GM21367 (cell line): ENCODE data around the gene VIPR2.

Source experiments
- ATAC-seq: cut with Tn5 transposase; IDR thresholded peaks from one replicate; pipeline ENCODE4 v1.9.1; 2021; ENCODE audit not compliant: unreplicated experiment

VIPR2 gene

DNA sequence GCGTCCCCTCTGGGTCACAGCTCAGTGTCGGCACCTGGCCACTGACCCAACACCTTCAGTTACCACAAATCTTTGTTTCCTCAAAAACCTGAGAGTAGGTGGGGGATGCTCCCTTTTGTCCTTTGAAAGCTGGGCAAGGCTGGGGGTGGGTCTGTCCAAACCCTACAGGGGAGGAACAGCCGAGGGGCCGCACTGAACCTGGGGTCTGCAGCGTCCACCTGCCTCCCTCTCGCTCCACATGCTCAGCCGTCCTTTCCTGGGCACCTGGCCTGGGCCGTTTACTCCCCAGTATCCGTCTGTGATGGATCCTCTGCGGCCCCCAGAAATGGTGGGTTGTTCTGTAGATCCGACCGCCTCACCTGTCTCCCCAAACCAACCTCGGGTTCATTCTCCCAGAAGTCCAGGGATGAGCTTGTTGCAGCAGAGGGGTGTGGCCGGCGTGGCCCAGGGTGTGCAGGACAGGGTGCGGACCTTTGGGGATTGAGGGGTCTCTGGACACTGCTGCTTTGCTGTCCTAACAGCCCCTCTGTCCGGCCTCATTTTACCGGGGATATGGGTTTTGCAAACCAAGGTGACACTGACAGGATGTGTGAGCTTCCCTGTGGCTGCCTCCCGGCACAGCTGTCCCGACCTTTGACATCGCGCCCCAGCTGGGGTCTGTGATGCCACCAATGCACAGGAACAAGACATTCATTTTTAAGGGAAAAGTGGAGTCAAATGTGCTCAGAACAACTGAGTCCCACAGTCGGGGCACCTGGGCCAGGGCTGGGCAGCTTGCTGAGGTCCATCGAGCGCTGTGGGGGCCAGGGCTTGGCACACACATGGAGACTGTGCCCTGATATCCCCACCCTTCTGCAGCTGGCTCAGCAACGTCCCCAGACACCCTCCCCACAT lies 115.9 kb downstream of the VIPR2 start:
- ATAC-seq = no peak

DNA sequence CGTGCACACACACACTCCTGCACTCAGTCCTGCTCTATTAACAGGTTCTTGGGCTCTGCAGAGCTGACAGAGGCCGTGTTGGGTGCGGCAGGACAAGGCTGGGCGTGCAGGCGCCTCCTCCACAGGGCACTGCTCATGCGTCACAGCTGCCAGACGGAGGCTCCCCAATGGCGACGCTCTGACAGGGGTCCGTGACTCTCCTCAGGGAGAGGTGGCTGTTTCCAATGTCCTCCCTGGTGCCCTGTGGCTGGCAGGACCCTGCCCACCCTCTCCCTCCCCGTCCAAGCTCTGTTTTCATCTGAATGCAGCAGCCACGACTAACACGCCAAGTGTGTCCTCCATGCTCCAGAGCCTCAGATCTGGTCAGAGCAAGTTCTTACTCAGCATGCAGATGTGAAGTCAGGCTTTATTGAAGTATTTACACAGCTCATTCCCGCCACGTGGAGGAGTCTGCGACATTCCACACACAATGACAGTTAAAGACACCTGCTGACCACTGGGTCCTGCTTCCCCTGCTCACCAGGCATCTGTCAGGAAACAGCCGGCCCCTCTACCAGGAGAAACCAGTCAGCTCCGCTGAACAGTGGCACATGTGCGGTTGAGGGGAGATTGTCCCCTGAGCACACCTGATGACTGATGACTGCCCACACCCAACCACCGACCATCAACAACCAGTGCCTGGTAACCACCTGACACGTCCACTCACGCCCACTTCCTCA lies 116.7 kb downstream of the VIPR2 start:
- ATAC-seq = no peak

DNA sequence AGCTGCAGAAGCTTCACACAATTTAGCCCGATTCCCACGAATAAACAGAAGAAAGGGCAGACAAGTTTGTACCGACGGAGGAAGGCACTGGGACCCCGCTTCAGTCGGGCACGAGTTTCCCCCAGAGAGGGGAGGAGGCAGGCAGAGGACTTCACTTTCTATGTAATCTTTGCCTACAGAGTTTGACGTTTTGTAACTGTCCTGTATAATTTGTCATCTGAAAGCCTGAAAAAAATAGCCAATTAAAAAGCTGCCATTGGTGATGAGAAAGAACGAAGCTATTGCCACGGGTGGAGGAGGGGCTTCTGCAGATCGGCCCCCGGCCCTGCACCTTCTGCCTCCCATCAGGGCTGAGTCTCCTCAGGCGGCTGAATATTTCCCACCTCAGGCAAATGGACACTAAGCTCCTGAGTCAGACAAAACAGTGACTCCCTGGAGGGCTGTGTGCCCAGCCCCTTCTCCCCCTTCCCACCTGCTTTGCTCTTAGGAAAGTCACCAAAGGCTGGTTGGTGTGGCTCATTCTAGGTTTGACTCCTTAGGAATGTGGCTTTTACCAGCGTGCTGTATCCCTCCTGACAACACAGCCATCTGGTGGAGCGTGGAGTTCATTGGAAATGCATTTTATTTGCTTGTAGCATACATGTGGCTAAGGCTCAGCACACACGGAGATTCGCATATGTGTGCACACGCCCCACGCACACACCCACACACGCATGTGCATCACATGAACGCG lies 117.4 kb downstream of the VIPR2 start:
- no peak for ATAC-seq

DNA sequence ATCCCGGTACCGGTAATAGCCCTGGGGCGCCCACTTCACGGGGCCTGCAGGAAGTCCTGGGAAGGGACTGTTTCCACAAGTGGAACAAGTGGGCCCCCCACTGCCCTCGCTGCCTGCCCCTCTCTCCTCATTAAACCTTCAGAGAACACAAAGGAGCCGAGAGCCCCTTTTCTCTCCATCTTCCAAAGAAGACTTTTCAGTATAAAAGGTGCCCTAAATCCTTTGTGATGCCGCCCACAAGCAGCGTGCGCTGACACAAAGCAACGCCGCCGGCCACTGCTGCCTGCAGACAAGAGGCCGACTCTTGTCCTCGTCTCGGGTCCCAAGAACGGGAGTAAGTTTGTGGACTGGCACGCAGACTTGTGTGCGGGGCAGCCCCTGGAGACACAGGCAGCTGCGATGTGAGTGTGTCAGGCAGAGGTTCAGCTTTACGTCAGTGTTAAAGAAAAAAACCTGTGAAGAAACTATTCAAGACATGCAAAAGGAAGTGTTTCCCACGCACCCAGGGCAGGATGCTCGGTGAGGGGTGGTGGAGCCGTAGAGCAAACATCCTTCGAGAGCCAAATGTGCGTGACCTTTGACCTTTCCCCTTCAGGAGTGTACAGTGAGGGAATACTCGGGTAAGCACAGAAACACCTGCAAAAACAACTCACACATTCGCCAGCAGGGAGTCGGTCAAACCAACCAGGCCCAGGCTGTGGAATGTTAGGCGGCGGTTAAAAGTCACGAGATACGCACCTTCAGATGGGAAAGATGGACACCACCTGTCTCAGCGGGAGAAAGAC lies 118.2 kb downstream of the VIPR2 start:
- no peak for ATAC-seq

DNA sequence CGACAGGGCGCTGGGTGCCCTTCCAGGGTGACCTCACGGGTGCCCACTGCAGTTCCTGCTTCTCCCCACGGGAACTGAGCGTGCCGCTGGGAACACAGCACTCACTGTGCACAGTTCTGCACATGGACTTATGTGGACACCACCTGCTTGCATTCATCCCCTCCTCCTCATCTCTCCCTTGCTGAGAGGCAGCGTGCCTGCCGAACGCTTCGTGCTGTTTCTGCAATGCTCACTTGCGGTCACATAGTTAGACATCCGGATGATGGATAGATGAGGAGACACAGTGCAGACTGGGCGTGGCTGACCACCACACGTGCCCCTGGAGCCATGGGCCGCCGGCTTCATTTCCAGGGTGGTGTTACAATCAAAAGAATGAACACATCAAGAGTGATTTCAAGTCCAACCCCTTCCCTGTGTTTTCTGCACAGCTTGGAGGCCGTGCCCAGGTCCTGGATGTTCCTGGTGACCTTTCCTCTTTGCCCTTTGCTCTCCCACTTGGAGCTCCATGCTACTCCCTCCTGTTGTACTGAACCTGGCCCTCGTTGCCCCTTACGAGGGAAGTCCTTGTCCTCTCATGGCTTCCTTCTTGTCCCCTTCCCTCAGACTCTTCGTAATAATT lies 119.4 kb downstream of the VIPR2 start:
- no peak for ATAC-seq

DNA sequence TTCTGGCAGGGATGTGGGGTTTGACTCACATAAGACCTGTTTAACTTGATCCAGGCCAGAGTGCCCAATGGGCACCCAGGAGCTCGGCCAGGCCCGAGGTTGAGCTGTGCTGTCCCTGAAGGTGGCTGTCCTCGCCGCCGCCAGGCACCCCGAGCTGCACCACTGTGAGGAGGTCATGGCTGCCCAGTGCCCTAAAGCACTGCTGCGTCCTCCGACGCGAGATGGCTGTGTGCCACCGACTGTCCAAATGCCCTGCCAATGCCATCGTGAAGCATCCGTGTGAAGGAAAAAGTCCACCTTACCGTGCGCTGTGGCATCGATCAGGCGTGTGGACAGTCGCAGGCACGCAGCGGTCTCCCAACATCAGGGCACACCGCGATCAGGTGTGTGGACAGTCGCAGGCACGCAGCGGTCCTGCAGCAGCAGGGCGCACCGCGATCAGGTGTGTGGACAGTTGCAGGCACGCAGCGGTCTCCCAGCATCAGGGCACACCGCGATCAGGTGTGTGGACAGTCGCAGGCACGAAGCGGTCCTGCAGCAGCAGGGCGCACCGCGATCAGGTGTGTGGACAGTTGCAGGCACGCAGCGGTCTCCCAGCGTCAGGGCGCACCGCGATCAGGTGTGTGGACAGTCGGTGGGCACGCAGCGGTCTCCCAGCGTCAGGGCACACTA lies 120.3 kb downstream of the VIPR2 start:
- no peak for ATAC-seq

DNA sequence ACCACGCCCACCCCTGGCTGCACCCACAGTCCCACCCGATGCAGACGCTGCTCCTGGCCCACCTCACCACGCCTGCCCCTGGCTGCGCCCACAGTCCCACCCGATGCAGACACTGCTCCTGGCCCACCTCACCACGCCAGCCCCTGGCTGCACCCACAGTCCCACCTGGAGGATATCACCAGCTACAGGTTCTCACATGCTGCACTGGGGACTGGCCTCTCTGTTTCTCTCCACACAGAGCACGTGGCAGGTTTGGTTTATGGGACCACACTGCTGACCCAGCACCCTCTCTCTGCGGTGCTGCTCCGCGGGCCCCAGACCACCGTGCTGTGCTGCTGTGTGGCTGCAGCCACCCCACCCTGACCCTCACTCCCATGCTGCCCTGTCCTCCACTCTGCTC lies 120.9 kb downstream of the VIPR2 start:
- no peak for ATAC-seq

DNA sequence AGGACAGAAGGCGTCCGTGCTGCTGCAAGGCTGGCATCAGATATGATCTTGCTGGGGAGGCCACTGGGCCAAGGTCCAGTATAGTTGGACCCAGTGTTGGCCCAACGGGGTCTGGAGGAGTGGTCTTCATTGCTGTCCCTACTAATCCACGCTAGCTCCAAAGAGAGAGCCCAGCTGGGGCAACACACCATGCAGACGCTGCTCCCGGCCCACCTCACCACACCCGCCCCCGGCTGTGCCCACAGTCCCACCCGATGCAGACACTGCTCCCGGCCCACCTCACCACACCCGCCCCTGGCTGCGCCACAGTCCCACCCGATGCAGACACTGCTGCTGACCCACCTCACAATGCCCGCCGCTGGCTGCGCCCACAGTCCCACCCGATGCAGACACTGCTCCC lies 121.5 kb downstream of the VIPR2 start:
- ATAC-seq = no peak

DNA sequence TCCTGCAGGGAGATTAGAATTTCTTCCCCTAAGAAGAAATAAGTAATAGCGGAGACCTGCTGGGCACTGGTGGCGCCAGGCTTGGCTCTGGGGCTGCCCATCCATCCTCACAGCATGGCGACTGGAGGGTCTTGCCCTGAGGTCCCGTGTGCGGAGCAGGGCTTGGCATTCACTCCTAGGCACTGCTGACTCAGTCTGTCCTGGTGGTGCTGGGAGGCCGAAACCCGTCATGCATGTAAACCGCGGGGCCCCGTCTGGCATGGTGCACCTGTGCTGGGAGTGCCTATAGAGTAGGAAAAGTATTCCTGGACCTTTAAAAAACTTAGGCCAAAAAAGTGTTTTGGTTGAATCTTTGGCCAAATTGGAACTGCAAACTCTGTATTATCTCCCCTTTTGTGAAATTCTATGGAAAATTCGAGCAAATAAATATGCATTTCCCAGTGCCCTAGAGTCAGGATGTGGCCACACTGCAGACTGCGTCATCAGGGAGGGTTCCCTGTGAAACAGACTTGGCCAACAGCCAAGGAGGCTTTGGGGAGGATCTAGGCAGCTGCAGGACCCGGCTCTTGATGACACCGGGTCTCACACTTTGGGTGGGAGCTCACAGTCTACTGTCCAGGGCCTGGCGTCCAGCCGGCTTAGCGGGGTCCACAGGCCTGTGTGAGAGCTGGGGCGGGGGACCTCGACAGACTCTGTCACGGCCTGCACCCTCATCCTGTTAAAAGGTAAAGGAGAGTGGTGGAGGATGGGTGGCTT lies 122.3 kb downstream of the VIPR2 start:
- ATAC-seq = no peak

DNA sequence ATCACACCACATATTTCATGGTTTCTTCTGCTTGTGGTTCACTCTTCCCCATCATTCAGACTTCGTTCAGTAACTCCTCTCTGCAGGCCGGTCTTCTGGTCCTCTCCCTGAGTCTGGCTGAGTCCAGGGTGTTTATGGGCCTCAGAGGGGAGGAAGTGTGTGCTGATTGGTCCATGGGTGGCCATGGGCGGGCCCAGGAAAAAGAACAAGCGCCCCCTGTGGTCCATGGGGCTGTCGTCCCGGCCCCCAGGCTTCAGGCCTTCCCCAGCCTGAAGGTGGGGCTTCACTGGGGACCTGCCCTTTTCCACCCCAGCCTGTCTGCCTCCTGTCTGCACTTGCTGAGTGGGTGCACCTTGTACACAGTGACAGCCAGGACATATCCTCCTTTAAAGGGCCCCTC lies 123.7 kb downstream of the VIPR2 start:
- no peak for ATAC-seq

DNA sequence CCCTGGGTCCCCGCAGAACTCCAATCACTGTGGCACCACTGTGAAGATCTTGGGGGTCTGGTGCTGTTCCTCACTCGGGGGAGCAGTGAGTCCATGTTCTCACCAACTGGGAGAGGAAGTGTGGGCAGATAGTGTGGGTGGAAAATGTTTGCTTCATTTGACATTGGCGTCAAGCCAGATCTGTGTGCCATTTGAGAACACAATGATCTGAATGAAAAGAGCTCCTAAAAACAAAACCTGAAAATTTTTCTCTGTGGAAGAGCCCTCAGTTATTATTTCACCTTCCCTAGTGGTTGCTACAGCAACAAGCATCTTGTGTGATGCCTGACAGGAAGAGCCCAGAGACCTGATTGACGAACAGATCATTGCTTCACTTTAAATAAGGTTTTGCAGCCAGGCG lies 125.6 kb downstream of the VIPR2 start:
- ATAC-seq = no peak

DNA sequence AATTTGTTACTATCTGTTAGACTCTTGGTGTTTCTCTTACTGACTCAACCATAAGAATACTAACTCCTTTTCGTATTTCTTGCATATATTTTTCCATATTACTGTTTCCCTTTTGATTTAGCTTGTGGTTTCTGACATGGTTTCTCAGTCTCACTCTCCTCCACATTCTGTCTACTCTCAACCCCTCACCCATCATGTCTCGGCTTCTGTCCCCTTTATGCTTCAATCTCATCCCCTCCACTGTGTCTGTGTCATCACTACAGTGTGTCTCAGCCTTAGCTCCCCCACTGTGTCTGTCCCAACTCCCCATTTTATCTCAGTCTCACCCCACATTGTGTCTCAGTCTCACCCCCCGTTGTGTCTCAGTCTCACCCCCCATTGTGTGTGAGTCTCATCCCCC lies 126.9 kb downstream of the VIPR2 start:
- ATAC-seq = no peak

DNA sequence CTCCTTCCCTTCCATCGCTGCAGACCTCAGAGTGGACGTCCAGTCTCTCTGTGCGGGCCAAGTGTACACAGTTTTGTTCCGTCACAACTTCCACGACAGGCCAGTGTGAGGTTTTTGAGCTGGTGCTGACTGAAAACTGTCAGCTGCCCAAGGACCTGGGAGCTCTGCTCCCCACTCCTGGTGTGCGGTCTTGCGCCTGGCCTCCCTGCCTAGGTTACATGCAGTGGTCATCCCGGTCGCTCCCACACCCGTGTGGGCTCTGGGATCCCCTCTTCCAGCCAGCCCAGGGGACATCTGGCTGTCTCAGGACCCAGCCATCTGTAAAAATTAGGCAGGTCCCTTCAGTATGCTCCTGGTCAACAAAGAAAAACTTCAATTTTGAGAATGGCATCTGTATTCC lies 127.5 kb downstream of the VIPR2 start:
- no peak for ATAC-seq

DNA sequence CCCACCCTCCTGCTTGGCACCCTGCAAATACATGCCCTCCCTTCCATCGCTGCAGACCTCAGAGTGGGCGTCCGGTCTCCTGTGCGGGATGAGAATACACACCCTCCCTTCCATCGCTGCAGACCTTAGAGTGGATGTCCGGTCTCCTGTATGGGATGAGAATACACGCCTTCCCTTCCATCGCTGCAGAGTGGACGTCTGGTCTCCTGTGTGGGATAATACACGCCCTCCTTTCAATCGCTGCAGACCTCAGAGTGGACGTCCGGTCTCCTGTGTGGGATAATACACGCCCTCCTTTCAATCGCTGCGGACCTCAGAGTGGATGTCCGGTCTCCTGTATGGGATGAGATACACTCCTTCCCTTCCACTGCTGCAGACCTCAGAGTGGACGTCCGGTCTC lies 128.1 kb downstream of the VIPR2 start:
- ATAC-seq = no peak

DNA sequence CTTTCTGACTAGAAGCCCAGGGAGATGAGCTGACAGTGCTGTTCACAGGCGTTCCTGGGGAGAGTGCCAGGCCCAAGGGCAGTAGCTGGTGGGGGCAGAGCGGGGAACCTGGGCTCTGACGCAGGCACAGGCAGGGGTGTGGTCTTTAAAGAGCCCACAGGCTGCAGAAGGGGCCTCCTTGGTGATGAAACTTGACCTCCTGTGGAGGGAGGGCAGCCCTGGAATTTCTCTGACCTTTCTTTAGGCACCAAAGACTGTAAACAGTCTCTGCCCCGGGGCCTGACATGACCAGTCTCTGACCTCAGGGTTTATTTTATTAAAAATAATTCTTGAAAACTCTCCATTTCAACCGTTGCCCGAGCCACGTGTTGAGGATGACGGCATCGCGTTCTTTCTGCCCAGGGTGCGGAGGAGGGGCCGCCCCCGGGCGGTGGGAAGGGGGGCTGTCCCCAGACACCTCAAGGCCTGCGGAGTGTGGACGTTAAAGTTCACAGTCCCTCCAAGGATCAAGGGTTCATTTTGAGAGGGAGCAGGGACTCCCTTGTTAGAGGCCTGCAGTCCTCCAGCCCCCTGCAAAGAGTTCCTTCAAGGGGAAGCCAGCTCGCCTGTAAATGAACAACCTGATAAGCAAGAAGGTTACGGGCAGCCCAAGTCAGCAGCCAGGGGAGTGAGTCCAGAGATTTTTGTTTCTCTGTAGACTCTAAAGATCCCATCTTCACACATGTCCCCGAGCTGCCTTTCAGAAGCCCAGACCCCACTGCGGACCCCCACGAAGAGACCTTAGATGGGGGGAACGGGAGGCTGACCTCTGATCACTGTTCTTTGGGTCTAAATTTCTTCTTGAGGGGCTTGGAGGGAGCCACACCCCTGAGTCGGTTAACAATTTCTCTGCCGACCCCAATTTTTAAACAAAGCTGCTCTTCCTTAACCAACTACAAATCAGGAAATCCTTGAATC lies 128.9 kb downstream of the VIPR2 start:
- ATAC-seq = no peak

DNA sequence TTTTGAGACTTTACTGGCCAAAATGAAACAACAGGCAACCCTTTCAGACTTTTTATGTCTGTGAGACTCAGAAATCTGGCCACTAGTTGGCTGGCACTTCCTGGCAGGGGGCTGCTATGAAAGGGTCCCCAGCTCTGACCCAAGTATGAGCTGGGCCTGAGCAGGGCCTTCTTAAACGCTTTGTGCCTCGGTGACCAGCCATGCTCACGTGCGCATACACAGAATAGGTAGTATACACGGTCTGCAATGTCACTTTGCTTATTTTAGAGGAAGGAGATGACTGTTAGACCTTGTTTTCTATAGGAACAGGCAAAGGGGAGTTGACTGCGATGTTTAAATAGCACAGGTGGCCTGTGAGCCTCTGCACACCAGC lies 129.6 kb downstream of the VIPR2 start:
- no peak for ATAC-seq

DNA sequence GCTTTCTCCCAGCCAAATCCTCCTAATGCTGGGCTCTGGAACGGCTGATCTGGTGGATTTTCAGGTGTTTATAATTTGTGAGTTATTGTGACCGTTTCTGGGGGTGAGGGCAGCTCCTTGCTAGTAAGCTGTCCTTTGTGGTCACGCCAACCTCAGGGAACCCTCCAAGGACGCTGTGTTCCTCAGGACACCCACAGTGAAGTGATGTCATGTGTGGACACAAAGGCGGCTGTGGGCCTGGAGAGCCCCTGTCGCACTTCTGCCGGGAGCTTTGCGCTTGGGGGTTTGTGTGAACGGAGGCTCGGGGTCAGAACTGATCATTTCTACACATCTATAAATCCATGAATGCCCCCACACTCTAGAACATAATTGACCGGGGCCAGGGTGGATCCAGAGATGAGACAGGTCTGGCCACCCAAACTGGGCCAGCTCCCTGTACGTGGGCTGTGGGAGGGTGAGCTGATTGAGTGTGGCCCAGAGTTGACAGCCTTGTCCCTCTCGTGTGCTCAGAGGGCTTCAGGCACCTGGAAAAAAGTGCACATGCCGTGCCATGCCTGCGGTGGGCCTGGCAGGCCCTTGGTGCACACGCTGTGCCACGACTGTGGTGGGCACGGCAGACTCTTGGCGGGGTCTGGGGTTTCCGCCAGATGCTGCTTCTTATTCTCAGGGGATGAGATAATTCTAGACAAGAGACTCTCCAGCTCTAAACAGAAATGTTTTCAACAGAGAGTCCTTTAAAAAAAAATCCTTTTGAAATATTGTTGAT lies 130.2 kb downstream of the VIPR2 start:
- no peak for ATAC-seq
